ENCODE data around the gene CDKN2B-AS1.
"Not testable (repeated sequence)": the region's sequence is repeated elsewhere in the genome, so short reads cannot be mapped to it uniquely, and the experiment has no call there.

CDKN2B-AS1 gene

GRCh38 chr9:22046243-22046885 is 51.8 kb downstream of the CDKN2B-AS1 start:
- DNase-seq: no peak

GRCh38 chr9:22047596-22047995 is 53.0 kb downstream of the CDKN2B-AS1 start:
- no peak for DNase-seq

GRCh38 chr9:22049411-22049810 is 54.8 kb downstream of the CDKN2B-AS1 start:
- no peak for DNase-seq

- no peak for DNase-seq
Measured at GRCh38 chr9:22050924-22051323, 56.3 kb downstream of the CDKN2B-AS1 start.

- no peak for DNase-seq
Measured at GRCh38 chr9:22052376-22052945, 57.9 kb downstream of the CDKN2B-AS1 start.

GRCh38 chr9:22053178-22053577 is 58.6 kb downstream of the CDKN2B-AS1 start:
- DNase-seq: no peak

GRCh38 chr9:22054076-22054475 is 59.5 kb downstream of the CDKN2B-AS1 start:
- no peak for DNase-seq

- no peak for DNase-seq
Measured at GRCh38 chr9:22054529-22054928, 59.9 kb downstream of the CDKN2B-AS1 start.

GRCh38 chr9:22055090-22055489 is 60.5 kb downstream of the CDKN2B-AS1 start:
- no peak for DNase-seq

GRCh38 chr9:22056402-22056801 is 61.8 kb downstream of the CDKN2B-AS1 start:
- DNase-seq: no peak

GRCh38 chr9:22057972-22058371 is 63.4 kb downstream of the CDKN2B-AS1 start:
- DNase-seq: not testable (repeated sequence)

- DNase-seq: no peak
Measured at GRCh38 chr9:22060831-22061383, 66.3 kb downstream of the CDKN2B-AS1 start.

GRCh38 chr9:22064957-22065356 is 70.4 kb downstream of the CDKN2B-AS1 start:
- no peak for DNase-seq

GRCh38 chr9:22065431-22066200 is 71.0 kb downstream of the CDKN2B-AS1 start:
- DNase-seq: no peak

GRCh38 chr9:22067196-22067595 is 72.6 kb downstream of the CDKN2B-AS1 start:
- DNase-seq: no peak

- no peak for DNase-seq
Measured at GRCh38 chr9:22068369-22068768, 73.8 kb downstream of the CDKN2B-AS1 start.

GRCh38 chr9:22073349-22073748 is 78.8 kb downstream of the CDKN2B-AS1 start:
- DNase-seq: no peak

GRCh38 chr9:22078081-22078480 is 83.5 kb downstream of the CDKN2B-AS1 start:
- no peak for DNase-seq

GRCh38 chr9:22079873-22080341 is 85.3 kb downstream of the CDKN2B-AS1 start:
- peak; percentile 73 for DNase-seq

GRCh38 chr9:22084336-22085035 is 89.9 kb downstream of the CDKN2B-AS1 start:
- DNase-seq: no peak

- no peak for DNase-seq
Measured at GRCh38 chr9:22088053-22088716, 93.6 kb downstream of the CDKN2B-AS1 start.

GRCh38 chr9:22088717-22089061 is 94.1 kb downstream of the CDKN2B-AS1 start:
- DNase-seq: no peak

GRCh38 chr9:22097707-22098106 is 103.1 kb downstream of the CDKN2B-AS1 start:
- peak; percentile 48 for DNase-seq

All from inflammatory macrophage treated with lipopolysaccharide for 4 hours (primary cell).